CD4-positive, alpha-beta T cell treated with Interferon gamma for 1 hour (primary cell): ENCODE measurements around the gene TANC1.

Experiments used
- DNase-seq: peaks from one replicate; pipeline ENCODE4 v3.0.0-alpha.2; 2020

TANC1 gene

DNA sequence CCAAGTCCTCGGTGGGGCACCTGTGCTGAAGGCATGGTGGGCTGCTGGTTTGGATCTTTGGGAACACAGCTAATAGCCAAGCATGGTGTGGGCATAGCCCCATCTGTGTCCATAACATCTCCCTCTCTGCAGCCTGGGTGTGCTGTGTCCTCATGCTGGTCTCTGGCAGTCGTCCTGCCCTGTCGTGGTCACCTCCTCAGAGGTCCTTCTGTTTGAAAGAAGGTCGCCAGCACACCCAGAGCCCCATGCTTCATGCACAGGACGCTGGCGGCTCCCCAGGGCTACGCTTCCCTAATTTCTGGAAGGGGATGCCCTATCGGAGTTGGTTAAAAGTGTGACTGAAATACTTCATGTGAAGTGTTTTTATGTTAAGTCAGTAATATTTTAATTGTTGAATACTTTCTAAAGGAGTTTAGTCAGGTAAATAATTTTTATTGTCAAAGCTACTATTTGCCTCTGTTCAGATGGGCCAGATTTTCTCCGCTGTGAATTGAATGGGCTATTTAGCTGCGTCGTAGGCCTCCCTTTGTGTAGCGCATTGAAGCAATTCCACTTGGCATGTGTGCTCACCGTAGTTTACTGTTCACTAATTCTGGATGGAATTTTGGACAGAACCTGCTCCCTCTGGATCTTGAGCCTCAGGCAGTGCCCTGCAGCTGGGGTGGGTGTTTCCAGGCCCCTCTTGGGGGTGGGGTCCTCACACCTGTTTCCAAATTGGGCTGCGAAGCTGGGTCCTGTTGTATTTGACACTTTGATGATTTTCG lies 236.1 kb downstream of the TANC1 start:
- DNase-seq: no peak

DNA sequence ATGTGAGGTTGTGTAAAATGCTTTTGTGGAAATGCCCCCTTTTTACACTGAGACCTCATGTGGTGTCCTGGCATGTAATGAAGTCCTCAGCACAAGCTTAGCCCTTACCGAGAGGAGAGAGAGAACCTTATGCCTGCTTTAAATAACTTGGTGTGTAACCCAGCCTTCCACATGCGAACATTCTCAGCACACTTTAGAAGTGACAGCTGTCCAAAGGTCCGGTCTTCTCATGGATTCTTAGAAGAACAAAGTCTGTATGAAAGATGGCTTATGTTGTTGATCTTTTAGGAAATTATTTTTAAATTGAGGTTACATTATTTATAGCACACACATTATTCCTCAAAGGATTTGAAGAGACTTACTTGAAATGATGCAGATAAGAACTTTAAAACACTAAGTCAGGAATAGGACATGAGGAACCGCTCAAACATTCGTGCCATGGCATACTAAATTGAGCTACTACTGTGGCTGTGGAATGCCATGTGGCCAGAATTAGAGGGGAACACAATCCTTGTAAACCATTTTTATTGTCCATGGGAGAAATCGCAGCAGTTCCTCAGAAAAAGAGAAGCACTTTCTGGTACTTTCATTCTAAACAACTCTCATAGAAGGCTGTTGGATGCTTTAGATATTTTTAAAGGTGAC lies 238.4 kb downstream of the TANC1 start:
- DNase-seq: no peak

DNA sequence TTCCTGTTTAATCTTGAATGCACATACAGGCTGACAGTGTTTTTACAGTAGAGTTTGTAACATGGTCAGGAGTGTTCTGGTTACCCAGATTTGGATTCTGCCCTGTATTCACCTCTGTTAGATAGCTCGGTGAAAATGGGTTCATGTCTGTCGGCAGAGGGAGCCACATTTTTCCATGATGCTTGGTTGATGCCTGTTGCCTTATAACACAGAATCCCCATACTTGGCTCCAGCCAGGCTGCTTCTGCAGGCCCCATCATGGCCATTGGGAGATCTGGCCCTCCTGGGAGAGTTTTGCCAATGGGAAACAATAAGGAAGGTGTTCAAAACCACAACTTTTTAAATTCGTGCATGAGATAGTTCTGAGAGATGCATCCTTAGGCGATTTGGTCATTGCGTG lies 240.0 kb downstream of the TANC1 start:
- no peak for DNase-seq

DNA sequence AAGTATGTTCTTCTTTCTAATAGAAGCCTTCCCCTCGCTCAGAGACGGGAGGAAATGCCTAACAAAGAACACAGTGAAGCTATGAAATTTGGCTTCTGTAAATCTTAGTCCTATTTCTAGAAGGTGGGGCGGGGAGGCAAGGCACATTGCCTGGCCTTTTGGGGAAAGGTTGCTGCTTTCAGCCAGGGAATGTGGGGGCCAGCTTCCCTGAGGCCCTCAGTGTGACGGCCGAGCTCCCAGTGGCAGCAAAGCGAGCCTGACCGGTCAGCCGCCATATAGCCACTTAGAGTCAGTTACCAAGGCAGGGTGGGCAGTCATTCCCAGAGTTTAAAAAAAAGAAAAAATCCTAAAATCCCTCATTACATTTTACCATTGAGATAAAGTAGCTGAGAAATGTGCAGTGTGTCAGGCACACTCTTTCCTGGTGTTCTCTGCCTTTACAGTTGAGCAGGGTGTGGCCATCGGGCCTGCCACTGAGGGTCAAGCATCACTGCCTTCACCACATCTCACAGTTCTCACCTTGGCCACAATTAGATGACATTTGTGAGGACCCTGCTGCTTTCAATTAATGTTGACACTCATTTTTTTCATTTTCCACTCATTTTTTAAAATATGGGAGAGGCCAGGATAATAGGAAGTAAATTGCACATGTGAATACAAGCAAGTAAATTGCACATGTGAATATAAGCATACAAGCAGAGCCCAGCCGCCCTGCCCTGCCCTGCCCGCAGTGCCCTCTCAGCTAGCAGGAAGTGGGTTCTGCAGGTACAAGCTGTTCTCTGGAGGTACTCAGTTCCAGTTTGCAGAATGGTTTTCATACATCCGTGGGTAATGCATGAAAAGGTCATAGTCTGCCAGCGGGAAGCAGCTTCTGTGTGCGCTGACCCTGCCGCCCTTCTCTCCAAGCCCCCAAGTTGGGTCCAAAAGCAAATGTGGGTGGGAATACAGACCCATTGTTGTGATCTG lies 241.2 kb downstream of the TANC1 start:
- DNase-seq: peak; percentile 11

DNA sequence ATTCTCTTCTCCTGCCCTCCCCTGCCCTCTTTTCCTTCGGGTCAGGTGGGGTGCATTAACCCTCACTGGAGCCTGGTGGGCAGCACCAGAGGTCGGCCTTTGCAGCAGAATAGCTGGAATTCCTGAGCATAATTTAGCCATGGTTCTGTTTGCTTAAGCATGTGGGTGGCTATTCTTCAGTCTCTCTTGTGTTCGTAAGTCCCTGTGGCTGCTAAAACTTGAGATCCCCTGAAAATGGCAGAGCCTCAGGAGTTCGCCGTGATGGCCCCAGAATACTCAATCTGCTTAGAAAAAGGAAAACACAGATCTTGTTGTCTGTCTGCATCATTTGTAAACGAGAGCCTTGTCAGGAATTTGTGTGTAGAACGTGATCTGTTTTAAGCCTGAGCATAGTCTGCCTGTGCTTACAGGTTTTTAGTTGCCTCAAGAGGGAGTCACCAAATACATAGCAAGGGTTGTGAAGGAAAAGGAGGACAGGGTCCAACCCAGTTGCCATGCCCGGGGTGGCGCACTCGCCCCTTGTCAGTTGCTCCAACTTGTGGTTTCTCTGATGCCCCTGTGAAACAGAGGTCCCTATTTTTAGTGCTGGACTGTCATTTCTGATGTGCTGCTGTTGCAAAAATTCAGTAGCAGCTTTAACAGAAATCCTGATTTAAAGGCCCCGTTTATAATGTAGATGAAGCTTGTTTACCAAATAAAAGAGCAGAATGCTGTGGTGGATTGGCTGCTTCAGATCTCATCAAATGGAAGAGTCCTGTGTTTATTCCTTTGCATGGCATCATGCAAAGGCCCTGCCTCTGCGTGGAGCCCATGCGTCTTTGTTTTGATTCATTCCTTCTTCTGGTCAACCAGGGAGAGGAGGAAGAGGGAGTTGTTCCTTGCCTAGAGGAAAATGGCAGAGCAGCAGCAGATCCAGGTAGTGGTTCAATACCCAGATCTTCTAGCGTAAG lies 243.3 kb downstream of the TANC1 start:
- no peak for DNase-seq

DNA sequence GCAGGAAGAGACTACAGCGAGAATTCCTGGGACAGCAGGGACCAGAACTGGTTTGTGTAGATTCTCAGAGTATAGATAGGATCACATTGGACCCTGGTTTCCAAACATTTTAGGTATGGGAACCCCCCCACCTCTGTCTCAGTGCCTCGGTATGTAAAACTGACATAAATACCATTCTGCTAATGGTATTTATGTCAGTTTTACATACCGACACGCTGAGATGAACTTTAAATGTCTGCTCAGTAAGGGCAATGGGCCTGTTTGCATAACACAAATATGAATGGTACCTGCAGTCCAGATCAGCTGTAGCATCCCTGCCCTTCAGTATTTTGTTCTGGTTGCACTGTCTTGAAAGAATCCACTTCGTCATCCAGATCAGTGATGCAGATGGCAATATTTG lies 244.9 kb downstream of the TANC1 start:
- no peak for DNase-seq

DNA sequence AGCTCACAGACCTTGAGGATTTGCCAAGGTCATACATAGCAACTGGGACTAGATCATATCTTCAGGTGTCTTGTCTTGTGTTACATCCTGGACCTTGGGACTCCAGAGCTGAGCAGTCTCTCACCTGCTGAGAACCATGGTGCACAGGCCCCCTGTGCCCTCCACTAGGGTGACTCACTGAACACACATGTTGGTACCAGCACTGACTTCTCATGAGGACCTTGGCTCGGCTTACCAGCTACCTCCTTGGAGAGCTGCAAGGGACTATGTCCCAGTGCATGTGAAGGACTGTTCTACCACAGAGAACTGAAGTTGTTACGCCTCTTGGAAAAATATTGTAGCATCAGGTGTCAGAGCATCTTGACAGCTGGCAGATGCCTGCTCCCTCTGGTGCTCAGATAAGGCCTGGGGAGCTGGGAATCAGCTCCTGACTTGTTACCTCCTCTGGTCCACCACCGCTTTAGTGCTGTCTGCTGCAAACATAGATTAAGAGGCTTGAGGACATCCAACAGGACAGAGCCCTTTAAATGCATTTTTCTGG lies 246.0 kb downstream of the TANC1 start:
- no peak for DNase-seq

DNA sequence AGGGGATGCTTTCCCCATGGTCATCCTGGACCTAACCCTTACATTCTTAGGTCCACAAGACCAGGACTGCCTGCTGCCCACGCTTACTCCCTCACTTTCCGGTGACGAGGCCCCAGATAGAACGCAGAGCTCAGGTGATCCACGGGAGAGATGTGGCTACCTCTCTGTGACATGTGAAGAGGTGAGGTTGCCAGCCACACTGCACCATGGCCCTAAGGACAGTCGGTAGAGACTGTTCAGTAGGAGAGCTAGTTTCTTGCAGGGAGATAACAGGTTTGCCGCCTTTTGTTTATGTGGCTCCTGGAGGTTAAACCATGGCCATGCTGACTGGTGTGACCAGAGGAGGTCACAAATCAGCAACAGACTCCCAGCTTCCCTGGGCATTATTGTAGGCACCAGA lies 246.7 kb downstream of the TANC1 start:
- DNase-seq: no peak

DNA sequence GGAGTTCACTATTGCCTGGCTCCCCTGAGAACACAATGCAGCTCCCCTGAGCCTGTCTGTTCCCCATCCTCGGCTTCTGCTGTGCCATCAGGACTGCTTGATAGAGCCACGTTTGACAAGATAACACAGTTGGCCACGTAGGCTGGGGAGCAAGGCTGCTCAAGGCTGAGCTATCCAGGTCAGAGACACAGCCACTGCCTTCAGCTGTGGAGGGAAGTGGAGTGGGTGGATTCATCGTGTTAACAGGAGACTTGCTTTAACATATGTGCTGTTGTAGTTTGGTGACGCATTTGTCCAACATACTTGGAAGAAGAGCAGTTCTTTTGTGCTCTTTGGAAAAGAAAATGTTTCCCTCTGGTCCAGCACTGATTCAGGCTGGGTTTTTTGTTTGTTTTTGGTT lies 249.2 kb downstream of the TANC1 start:
- DNase-seq: no peak

DNA sequence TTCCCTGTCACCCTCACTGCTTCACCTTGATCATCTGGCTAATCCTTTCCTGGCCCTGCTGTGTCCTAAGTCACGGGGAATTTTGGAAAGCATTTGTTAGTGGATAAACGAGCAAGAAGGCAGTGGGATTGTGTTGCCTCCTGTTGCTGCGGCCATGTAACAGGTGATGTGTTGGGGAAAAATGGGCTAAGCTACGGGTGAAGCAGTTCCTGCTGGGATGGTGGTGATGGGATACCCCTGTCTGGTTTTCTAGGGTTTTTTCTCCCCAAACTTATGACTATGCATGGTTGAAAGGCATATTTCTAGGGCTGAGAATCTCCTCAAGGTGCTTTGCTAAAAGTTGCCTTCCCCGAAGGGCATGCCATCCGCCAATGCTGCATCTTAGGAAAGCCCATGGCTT lies 249.9 kb downstream of the TANC1 start:
- DNase-seq: no peak

DNA sequence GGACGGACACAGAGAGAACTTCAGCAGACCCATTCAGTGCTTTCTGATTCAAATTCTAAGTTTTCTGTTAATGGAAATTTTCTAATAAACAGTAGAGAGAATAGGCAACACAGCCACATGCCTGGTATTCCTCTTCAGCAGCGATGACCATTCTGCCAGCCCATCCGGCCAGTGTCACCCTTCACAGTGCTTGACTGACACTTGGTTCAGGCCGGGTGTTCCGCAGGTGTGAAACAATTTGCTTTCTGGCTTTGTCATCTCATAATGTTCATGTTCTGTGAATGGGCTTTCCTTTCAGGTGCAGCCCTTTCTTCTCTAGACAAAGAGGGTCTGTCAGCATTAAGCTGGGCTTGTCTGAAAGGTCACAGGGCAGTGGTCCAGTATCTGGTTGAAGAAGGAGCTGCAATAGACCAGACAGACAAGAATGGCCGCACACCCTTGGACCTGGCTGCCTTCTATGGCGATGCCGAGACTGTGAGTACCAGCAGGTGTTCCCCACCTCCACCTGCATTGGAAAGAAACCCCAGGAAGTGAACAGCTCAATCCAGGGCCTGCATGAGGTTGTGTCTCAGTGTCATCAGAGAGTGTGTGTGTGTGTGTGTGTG lies 251.1 kb downstream of the TANC1 start:
- DNase-seq: no peak

DNA sequence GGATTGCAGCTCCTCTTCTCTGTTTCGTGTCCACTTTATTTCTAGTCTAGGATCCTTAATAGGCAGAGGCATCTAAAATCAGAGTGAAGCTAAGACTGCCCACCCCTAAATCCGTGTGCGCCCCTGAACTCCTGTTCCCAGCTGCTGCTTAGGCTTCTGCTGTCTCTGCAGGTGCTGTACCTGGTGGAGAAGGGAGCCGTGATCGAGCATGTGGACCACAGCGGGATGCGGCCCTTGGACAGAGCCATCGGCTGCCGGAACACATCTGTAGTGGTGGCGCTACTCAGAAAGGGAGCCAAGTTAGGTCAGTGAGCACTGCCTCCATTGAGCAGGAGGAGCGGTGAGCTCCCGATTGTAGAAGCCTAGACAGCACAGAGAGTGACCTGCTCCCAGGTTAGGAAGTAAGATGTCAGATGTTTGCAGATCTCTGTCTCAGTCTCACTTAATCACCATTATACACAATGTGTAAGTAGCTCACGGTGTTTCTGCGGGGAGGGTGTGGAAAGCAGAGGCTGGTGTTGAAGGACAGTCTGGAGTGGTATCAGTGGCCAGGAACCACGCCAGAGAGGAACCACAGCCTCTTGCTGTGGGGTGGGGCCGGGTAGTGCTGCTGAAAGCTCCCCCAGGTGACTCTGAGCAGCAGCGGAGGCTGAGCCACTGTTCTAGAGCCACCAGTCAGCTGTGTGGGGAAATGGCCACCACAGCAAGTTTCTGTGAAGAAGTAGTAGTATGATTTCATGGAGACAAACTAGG lies 255.8 kb downstream of the TANC1 start:
- no peak for DNase-seq

DNA sequence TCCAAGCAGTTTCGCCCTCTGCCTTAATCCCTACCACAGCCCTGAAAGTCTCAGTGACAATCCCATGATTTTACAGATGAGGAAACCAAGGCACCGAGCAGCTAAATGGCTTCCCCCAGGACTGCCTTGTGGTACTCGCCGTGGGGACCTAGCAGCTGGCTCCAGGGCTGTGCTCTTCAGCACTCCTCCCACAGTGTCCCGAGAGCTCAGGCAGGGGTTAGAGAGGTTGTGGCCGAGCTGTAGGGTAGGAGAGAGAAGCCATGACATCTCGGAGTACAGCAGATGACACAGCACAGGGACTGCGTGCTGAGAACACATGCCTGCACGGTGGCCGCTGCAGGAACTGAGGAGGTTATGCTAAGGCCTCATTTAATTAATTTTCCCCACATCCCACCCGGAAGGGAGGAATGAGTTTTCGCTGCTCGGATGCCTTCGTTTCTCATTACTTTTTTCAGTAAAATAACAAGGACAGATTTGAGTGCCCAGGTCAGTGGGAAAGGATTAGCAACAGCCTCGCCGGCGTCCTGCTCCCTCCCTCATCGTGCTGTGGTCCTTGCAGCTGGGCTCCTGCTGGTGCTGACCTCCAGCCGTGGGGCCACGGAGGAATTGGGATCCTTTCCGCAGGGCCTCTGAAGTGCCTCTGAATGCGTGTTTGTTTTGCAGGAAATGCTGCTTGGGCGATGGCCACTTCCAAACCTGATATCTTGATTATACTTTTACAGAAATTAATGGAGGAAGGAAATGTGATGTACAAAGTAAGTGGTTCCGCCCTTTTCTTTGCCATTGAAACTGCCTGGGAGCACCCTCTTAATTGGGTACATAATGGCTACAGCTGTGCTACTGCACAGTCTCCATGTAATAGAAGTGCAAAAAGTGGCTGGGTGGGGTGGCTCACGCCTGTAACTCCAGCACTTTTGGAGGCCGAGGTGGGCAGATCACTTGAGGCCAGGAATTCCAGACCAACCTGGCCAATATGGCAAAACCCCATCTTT lies 256.9 kb downstream of the TANC1 start:
- DNase-seq: no peak

DNA sequence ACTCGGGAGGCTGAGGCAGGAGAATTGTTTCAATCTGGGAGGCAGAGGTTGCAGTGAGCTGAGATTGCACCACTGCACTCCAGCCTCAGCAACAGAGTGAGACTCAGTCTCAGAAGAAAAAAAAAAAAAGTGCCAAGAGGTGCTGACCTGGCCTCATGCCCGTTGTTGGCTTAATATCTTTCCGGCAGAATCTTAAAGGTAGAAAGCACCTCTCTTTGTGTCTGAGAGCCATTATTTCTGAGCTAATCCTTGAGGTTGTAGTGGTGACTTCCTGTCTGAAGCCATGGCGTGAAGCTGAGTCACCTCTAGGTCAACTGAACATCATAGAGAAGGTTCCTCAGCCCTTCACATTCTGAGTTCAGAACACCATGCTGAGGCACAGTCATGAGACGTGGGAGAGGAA lies 257.6 kb downstream of the TANC1 start:
- DNase-seq: peak; percentile 34

DNA sequence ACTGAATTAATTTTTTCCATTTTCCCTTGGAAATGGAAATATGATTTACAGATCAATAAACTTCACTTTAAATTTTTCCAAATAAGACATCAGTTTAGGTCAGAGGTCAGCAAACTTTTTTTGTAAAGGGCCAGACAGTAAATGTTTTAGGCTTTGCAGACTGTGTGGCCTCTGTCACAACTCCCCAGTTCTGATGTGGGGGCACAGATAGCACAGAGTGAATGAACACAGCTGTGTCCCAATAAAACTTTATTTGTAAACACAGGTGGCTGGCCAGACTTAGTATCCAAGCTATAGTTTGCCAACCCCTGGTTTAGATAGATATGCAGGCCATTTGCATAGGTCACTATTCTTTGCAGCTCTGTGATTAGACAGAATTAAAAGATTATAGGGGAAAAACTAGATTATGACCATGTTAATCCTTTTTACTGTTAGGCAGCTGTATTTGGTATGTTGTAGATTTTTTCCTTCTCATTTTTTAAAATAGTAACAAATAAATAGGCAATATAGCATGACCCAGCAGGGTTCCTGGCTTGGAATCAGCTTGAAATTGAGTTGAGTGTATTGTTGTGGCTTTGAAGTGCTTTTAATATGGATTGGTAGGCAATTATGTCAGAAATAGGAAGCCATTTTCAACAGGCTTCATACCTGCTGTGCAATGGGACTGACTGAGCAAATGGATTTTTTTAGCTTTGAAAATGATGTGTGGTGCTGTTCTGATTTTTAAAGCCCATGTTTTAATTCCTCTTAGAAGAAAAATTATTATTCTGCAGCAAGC lies 258.4 kb downstream of the TANC1 start:
- DNase-seq: no peak

DNA sequence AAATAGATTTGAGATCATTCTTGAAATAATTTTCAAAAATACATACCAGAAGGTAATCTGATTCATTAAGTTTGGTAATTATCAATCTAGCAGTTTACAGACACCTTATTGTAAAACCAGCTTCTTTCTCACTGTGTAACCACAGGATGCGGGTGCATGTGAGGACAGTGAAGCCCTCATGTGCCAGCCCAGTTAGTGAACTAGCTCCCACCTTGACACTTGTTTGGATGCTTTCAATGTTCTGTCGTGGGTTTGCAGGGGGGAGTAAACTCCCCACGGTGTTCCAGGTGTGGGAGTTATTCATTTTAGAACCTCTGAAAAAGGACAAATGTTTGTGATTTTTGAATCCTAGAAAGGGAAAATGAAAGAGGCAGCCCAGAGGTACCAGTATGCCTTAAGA lies 259.0 kb downstream of the TANC1 start:
- no peak for DNase-seq

DNA sequence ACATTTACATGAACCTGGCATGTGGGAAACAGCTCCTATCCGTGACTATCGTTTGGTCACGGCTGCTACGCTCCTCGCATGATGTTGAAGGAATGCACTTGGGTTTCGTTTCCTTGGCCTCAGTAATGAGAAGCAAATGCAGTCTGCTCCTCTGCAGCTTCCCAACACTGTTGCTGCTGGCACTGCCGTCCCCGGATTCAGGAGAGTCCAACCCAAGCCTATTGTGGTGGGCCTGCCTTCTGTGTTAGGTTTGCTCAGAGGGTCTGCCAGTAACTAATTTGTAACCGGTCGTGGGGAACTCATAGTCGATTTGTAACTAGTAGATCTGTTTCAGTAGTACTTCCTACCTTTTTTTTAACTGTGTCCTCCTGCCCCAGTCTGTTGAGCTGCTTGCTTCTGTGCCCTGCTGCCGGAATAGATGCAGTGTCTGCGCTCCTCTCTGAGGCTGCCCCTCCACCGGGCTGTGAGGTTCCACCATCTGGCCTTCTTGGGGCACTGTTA lies 259.7 kb downstream of the TANC1 start:
- DNase-seq: no peak

DNA sequence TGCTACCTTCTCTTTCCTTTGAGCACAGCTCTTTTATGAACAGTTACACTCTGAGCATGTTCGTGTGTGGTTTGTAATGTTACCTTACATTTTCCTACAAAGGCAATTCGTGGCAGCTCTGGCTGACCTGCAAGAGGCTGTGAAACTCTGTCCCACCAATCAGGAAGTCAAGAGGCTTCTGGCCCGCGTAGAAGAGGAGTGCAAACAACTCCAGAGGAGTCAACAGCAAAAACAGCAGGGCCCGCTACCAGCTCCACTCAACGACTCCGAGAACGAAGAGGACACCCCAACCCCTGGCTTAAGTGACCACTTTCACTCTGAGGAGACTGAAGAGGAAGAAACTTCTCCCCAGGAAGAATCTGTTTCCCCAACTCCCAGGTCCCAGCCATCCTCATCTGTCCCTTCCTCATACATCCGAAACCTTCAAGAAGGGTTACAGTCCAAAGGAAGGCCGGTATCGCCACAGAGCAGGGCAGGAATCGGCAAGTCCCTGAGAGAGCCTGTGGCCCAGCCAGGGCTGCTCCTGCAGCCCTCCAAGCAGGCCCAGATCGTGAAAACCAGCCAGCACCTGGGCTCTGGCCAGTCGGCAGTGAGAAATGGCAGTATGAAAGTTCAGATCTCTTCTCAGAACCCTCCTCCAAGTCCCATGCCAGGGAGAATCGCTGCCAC lies 261.2 kb downstream of the TANC1 start:
- no peak for DNase-seq
